Measurements from ENCODE around the gene CTNNA1. TPM values are rescaled to one million over a fixed set of nuclear protein-coding genes. Genes with fewer than 3 reads are reported as not detected.
A peak's percentile ranks its signal among the peaks of the same experiment; 100 is the strongest.

CTNNA1 gene
- total and polyA plus RNA-seq, 9 of the 15 experiments (the other 6 are each of a cell fraction or from before 2014, with no cell fraction given): 29.6 to 117 (median 89.1) TPM

- no peak for TF ChIP-seq ZNF518B (CRISPR knock-in tag; IDR thresholded peaks at IDR 0.05)
These were observed 209.6 kb downstream of the CTNNA1 start (continued) for GRCh38 chr5:138962614-138963370.

GRCh38 chr5:138963763-138964371 is 210.6 kb downstream of the CTNNA1 start:
- in situ Hi-C loops (cut with MboI): no loop called here
- intact Hi-C loops (cut with micrococcal nuclease): no loop called here
- BruUV-seq (replicated peaks): no TSS peak
- no peaks in the 10 kb centered on the region for H3K27me3 ChIP-seq (ENCODE audit: control insufficient read depth in 2 of 2, insufficient read depth in 2 of 2, low read length in 2 of 2)
- no peak overlapping the region for H3K4me2 ChIP-seq (ENCODE audit: insufficient read depth, low read length)
- no peak overlapping the region for H3K4me3 ChIP-seq
- H3K9me1 ChIP-seq (ENCODE audit: control insufficient read depth, insufficient read depth, low read length): no peaks in the 10 kb centered on the region
- H3K9ac ChIP-seq (ENCODE audit: insufficient read depth in 1 of 2, low read depth in 2 of 2, low read length in 2 of 2): no peak overlapping the region
- ChIA-PET POLR2A (interaction anchor here (0.6 to 1.0 kb wide), 2 partner anchors 8 to 59 kb away, joined by 3 to 4 read pairs; no protein-coding TSS in a partner anchor), CTCF (ENCODE audit: low intra/inter-chr PET ratio) (no interaction called here)
- H3K4me1 ChIP-seq (replicated peaks in 1 of 2; ENCODE audit: control insufficient read depth in 2 of 2, insufficient read depth in 2 of 2, low read length in 2 of 2): no peaks in the 10 kb centered on the region
- DNase-seq (ENCODE audit: extremely low read depth in 1 of 4, low spot score in 3 of 4) (no peak), ATAC-seq (no peak), FAIRE-seq (no peak)
- no peaks in the 10 kb centered on the region for H3K36me3 ChIP-seq (ENCODE audit: control insufficient read depth, insufficient read depth, low read length)
- H2AFZ ChIP-seq (ENCODE audit: low read depth, low read length): no peak overlapping the region
- peaks cover 4% of the 10 kb centered on the region; the same call in 1 of the 2 replicates for H4K20me1 ChIP-seq (replicated peaks; ENCODE audit: control insufficient read depth, insufficient read depth, low read length)
- H3K9me3 ChIP-seq (replicated peaks; ENCODE audit: control insufficient read depth, insufficient read depth, low read depth, low read length): no peaks in the 10 kb centered on the region
- 67% methylated on average over 13 of the region's 13 CpGs for WGBS (ENCODE audit: insufficient coverage, low coverage, missing lambda C conversion rate)
- TF ChIP-seq ZNF121 (CRISPR knock-in tag; conservative IDR thresholded peaks at IDR 0.05): no peak
- peak; percentile 39 for TF ChIP-seq MEIS2 (IDR thresholded peaks at IDR 0.05; ENCODE audit: partially characterized antibody)
- no peak for TF ChIP-seq PBX2 (CRISPR knock-in tag; IDR thresholded peaks at IDR 0.05; ENCODE audit: low read depth)
- peak; percentile 72 for TF ChIP-seq PBX2 (tag; conservative IDR thresholded peaks at IDR 0.05; ENCODE audit: low read depth)
- H3K27ac ChIP-seq (ENCODE audit: extremely low read depth, low read depth, low read length): no peak overlapping the region
- H3K79me2 ChIP-seq (ENCODE audit: control insufficient read depth, insufficient read depth, low read length): no peaks in the 10 kb centered on the region

All from K562 (cell line).